GM12891 (cell line): ENCODE results near the gene ARID1B.

Experiments
- DNase-seq: peaks from one replicate; pipeline ENCODE4 v3.0.0; 2011; ENCODE audit warnings: low spot score; ENCODE audit not compliant: insufficient read length
- FAIRE-seq: peaks from 2 replicates; lab custom pipeline; 2011; peaks lifted over from hg19 to GRCh38; lab: Jason Lieb, UNC
- PAX5 ChIP-seq: IDR thresholded peaks from 2 replicates; pipeline ENCODE4 v1.6.1; 2011; ENCODE audit warnings: low read length, moderate library complexity, mild to moderate bottlenecking; ENCODE audit not compliant: insufficient read depth, severe bottlenecking
- POLR2A ChIP-seq: IDR thresholded peaks from 2 replicates; pipeline ENCODE4 v1.6.1; 2011; ENCODE audit warnings: low read depth, low read length, control low read depth
- POLR2AphosphoS5 ChIP-seq: IDR thresholded peaks from 2 replicates; pipeline ENCODE4 v1.6.1; 2011; ENCODE audit warnings: low read depth, low read length, control low read depth
- POU2F2 ChIP-seq: IDR thresholded peaks from 2 replicates; pipeline ENCODE4 v1.6.1; 2011; ENCODE audit warnings: low read depth, mild to moderate bottlenecking, control low read depth, low read length, moderate library complexity
- SPI1 ChIP-seq: IDR thresholded peaks from 2 replicates; pipeline ENCODE4 v1.6.1; 2011; ENCODE audit warnings: low read depth, low read length, control low read depth
- TAF1 ChIP-seq: IDR thresholded peaks from 2 replicates; pipeline ENCODE4 v1.6.1; 2011; ENCODE audit warnings: low read depth, low read length, control low read depth

Gene ARID1B

DNA sequence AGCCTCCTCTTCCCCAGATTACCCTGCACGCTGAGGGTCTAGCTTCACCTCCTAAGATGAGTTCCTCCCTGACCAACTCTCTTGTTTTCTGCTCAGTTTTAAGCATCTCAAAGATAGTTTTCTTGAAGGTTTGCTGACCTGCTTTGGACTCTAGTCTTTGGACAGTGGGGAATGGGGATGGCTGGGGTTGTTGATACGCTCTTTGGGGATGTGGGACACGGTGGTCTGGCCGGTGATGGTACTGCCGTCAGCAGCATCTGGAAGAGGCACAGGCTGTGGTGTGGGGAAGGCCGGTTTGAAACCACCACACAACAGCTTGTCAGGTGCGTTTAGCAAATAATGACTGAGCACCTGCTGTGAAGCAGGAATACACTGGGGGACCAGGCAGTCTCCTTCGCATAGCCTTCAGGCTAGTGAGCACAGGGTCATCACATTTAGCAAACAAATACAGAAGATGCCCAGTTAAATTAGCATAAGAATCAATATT, 452.0 kb downstream of the ARID1B start:
- DNase-seq: no peak
- TF ChIP-seq POU2F2 (no peak), POLR2A (no peak), TAF1 (no peak), SPI1 (no peak), PAX5 (no peak), POLR2AphosphoS5 (no peak)
- no peak for FAIRE-seq

- no peak for DNase-seq
- no peak for TF ChIP-seq POLR2A
- no peak for FAIRE-seq
These were observed 452.5 kb downstream of the ARID1B start for GRCh38 chr6:157229713-157230112.

GRCh38 chr6:157230910-157231309, 453.7 kb downstream of the ARID1B start:
- no peak for TF ChIP-seq POU2F2
- no peak for TF ChIP-seq POLR2A
- no peak for DNase-seq
- no peak for FAIRE-seq

- TF ChIP-seq POLR2AphosphoS5: no peak
- no peak for TF ChIP-seq SPI1
- TF ChIP-seq POU2F2: no peak
- TF ChIP-seq POLR2A: no peak
- TF ChIP-seq PAX5: no peak
- TF ChIP-seq TAF1: no peak
- FAIRE-seq (no peak), DNase-seq (no peak)
These were observed 455.1 kb downstream of the ARID1B start for GRCh38 chr6:157232161-157232895.

- FAIRE-seq (no peak), DNase-seq (no peak)
- no peak for TF ChIP-seq PAX5
- no peak for TF ChIP-seq POU2F2
- TF ChIP-seq POLR2A: no peak
- no peak for TF ChIP-seq SPI1
- TF ChIP-seq TAF1: no peak
- TF ChIP-seq POLR2AphosphoS5: no peak
These were observed 456.0 kb downstream of the ARID1B start for GRCh38 chr6:157233156-157233555.

DNA sequence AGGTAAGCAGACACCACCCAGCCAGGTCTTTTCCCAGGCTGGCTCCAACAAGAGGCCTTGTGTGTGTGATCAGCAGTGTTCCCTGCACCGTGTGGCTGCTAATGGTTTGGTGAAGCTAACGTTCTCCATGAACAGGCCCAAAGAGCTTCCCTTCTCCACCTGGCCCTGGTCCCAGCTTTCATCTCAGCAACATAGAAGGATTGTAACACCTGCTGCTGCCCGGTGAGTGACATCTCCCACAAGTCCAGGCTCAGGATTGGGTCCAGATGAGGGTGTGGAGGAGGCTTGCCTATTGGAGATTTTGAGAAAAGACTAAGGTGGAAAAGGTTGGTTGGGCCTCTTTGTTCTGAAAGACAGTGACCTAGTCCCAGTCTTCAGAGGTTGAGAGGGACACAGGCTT, 456.5 kb downstream of the ARID1B start:
- FAIRE-seq (no peak), DNase-seq (no peak)
- no peak for TF ChIP-seq SPI1
- TF ChIP-seq TAF1: no peak
- TF ChIP-seq POLR2A: no peak
- no peak for TF ChIP-seq POLR2AphosphoS5
- TF ChIP-seq POU2F2: no peak
- TF ChIP-seq PAX5: no peak

- DNase-seq (peak; percentile 52), FAIRE-seq (no peak)
- TF ChIP-seq SPI1 (no peak), POLR2A (no peak), POLR2AphosphoS5 (no peak), POU2F2 (no peak)
These were observed 458.4 kb downstream of the ARID1B start for GRCh38 chr6:157235600-157236039.

DNA sequence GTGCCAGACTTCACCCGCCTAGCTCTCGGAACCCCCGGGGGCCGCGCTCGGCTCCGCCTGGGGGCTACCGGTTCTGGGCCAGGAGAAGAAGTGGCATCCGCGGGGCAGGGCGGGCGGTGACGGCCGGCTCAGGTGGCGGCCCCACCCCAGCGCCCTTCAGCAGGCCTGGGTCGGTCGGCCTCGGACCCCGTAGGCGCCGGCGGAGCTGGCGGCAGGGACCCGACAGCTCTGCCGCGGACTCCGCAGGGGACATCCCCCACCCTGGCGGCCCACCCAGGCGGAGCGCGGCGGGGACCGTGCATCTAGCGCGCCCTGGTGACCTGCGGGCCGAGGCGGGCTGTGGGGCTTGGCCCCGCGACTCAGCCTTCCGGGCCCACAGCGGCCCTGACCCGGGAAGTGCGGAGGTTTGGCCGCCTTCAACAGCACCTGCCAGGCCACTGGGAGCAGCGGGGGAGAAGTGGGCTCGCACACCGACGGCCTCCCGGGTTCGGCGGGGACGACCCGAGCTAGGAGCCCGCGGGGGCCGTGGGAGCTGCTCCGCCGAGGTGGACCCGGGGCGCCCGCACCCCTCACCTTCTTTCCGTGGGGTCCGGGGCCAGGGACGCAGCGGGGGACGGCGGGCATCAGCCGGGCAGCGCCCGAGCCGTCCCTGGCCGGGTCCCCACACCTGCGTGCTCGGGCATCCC, 459.0 kb downstream of the ARID1B start:
- no peak for TF ChIP-seq POLR2A
- no peak for TF ChIP-seq POU2F2
- FAIRE-seq (no peak), DNase-seq (no peak)

GRCh38 chr6:157238346-157238745, 461.2 kb downstream of the ARID1B start:
- FAIRE-seq: peak; percentile 51
- DNase-seq: no peak
- TF ChIP-seq POU2F2: no peak
- no peak for TF ChIP-seq PAX5
- no peak for TF ChIP-seq TAF1
- no peak for TF ChIP-seq POLR2AphosphoS5
- TF ChIP-seq POLR2A: no peak
- no peak for TF ChIP-seq SPI1

- TF ChIP-seq PAX5 (no peak), SPI1 (no peak), POU2F2 (no peak), POLR2AphosphoS5 (no peak), TAF1 (no peak), POLR2A (no peak)
- no peak for FAIRE-seq
- no peak for DNase-seq
These were observed 462.0 kb downstream of the ARID1B start for GRCh38 chr6:157239148-157239547.
